Central memory CD8-positive, alpha-beta T cell (primary cell): ENCODE data around the gene CLUH.

Experiments
- ATAC-seq: fragments of 150-1000 bp; cut with Tn5 transposase; replicated peaks from 2 replicates; pipeline ENCODE4 v1.10.0; 2022; ENCODE audit warnings: mild to moderate bottlenecking, moderate FRiP score, moderate number of reproducible peaks; ENCODE audit not compliant: poor library complexity, severe bottlenecking; ENCODE audit errors: extremely low read depth
- DNase-seq, 2 donors: peaks; one replicate each; pipeline ENCODE4 v3.0.0; 2021; ENCODE audit warnings: low spot score in 2 of 2
- H3K27ac Mint-ChIP-seq: one replicate; pipeline ENCODE4 v1.8.0; 2022; ENCODE audit warnings: low read depth, mild to moderate bottlenecking, moderate library complexity, mixed read lengths
- H3K27me3 Mint-ChIP-seq: one replicate; pipeline ENCODE4 v1.8.0; 2022; ENCODE audit warnings: mixed read lengths
- H3K36me3 Mint-ChIP-seq: one replicate; pipeline ENCODE4 v1.8.0; 2022; ENCODE audit warnings: mild to moderate bottlenecking, moderate library complexity, mixed read lengths; ENCODE audit not compliant: insufficient read depth
- H3K4me1 Mint-ChIP-seq: one replicate; pipeline ENCODE4 v1.8.0; 2022; ENCODE audit warnings: mixed read lengths
- H3K4me3 Mint-ChIP-seq: one replicate; pipeline ENCODE4 v1.8.0; 2022; ENCODE audit warnings: mild to moderate bottlenecking, moderate library complexity, mixed read lengths
- H3K9me3 Mint-ChIP-seq: one replicate; pipeline ENCODE4 v1.8.0; 2022; ENCODE audit warnings: mixed read lengths

CLUH gene

DNA sequence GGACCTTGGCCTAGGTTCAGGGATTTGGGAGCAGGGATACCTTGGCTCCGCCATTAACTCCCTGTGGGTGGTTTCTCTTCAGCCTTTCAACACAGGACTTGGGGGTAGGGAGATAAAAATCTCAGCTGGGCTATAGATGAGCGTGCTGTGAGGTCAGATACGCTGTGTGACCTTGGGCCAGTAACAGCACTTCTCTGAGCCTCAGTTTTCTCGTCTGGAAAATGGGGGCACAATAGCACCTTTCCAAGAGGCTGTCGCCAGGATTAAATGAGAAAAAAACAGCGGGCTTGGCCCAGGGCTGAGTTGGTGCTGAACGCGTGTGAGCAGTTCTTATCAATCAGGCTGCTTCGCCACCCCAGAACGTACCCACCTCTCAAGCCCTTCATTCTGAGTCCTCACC lies 20.2 kb upstream of the CLUH start:
- H3K36me3 Mint-ChIP-seq: peaks cover 5% of the 10 kb centered on the region
- ATAC-seq: no peak
- DNase-seq: no peak
- H3K4me1 Mint-ChIP-seq: no peaks in the 10 kb centered on the region
- no peak overlapping the region for H3K27ac Mint-ChIP-seq
- no peaks in the 10 kb centered on the region for H3K9me3 Mint-ChIP-seq
- peaks cover 33% of the 10 kb centered on the region for H3K27me3 Mint-ChIP-seq
- no peak overlapping the region for H3K4me3 Mint-ChIP-seq

DNA sequence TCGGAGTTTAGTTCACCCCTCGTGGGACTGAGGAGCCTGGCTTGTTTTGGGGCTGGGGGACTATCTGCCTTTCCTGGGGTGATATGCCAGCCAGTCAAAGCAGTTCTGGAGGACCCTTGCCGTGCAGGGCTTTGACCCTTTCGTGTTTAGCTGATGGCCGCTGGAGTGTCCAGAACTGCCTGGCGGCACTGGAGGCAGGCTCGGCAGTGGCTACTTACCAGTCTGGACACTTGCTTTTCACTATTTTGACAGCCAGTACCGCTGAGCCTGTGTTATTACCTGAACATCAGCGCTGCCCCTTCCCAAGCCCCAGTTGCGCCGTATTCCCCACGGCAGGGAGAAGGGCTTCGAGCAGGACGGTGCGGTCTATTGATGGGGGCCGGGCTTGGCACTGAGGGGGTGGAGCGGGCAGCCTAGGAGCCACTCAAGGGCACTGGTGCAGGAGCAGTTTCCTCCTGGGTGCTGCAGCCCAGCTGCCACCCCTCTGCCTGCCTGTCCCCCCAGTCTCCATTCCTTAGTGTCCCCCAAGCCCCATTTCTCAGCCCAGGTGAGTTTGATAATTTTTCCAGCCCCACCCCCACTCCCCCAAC lies 19.3 kb upstream of the CLUH start:
- DNase-seq: no peak
- Mint-ChIP-seq H3K27ac (no peak overlapping the region), H3K36me3 (peaks cover 5% of the 10 kb centered on the region), H3K4me1 (no peaks in the 10 kb centered on the region), H3K27me3 (peaks cover 37% of the 10 kb centered on the region), H3K4me3 (no peak overlapping the region), H3K9me3 (no peaks in the 10 kb centered on the region)
- no peak for ATAC-seq

DNA sequence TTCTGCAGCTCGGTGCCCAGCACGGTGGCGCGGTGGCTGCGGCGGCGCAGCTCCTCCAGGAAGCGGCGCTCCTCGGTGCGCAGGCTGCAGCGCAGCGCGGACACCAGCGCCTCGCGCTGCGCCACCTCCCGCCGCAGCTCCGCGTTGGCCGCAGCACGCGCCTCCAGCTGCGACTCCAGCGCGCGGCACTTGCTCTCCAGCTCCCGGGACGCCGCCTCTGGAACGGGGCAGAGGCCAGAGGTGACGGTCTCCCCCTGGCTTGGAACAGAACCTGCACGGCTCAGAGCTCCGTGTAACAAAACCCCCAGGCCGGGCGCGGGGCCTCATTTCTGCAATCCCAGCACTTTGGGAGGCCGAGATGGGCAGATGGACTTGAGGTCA lies 13.2 kb upstream of the CLUH start:
- Mint-ChIP-seq H3K4me3 (peak overlapping the region; percentile 51), H3K4me1 (peaks cover 6% of the 10 kb centered on the region), H3K36me3 (peaks cover 2% of the 10 kb centered on the region), H3K9me3 (no peaks in the 10 kb centered on the region), H3K27me3 (peaks cover 41% of the 10 kb centered on the region), H3K27ac (no peak overlapping the region)
- DNase-seq (no peak), ATAC-seq (peak; percentile 68)

DNA sequence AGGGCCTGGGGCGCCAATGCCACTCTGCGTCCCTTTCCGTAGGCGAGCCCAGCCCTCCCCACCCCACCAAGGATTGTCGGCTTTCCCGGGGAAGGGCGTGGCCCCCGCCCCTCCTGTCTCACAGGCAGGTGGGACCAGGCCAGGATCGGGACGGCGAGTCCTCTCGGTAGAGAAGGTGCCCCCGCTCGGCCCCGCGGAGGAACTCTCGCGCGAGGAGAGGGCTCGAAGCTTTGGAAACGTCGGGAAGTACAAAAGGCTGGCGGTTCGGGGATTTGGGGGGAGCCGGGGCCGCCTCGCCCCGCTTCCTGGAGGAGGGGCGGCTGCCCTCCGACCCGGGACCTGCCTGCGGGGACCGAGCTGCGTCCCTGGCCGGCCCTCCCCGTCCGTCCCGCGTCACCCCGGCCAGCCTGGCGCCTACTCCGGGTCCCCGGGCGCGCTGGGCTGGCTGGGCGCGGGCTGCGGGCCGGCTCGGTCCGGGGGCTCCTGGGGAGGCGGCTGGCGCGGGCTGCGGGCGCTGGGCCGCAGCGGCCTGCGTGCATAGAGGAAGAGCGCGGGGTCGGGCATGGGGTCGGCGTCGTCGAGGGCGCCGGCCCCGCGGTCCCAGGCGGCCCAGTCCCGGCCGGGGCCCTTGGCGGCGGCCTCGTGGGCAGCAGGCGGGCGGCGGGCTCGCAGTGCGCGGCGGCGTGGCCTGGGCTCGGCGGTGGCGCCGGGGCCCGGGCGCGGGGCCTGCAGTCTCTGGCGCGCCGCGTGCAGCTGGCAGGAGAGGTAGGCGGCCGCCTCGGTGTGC lies 12.6 kb upstream of the CLUH start:
- Mint-ChIP-seq H3K4me1 (peaks cover 6% of the 10 kb centered on the region), H3K9me3 (no peaks in the 10 kb centered on the region), H3K36me3 (peaks cover 2% of the 10 kb centered on the region), H3K27ac (no peak overlapping the region), H3K27me3 (peaks cover 41% of the 10 kb centered on the region), H3K4me3 (peak overlapping the region; percentile 36)
- no peak for DNase-seq
- no peak for ATAC-seq

DNA sequence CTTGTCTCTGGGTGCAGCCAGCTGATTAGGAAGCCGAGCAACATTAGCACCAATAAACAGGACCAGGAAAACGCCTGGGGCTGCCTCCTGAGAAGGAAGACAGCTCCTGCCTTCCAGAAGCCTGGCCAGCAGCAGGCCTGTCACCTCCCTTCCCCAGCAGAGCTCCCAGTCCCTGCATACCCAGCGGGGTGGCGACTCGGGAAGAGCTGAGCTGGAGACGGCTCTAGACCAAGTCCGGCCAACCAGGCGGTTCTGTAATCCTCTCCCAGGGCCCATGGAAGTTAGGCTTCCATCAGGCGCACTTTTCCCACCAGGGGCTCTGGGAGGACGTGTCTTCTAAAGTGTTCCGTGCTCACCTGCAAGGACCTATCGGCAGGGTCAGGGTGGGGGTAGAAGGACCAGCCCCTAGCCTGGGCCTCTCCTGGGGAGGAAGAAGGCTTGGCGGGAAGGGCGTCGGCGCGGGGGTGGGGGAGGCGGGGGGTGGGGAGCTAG lies 12.0 kb upstream of the CLUH start:
- H3K4me3 Mint-ChIP-seq: peak overlapping the region; percentile 36
- H3K27ac Mint-ChIP-seq: no peak overlapping the region
- peaks cover 2% of the 10 kb centered on the region for H3K36me3 Mint-ChIP-seq
- ATAC-seq (no peak), DNase-seq (no peak)
- peaks cover 6% of the 10 kb centered on the region for H3K4me1 Mint-ChIP-seq
- peaks cover 41% of the 10 kb centered on the region for H3K27me3 Mint-ChIP-seq
- H3K9me3 Mint-ChIP-seq: no peaks in the 10 kb centered on the region

DNA sequence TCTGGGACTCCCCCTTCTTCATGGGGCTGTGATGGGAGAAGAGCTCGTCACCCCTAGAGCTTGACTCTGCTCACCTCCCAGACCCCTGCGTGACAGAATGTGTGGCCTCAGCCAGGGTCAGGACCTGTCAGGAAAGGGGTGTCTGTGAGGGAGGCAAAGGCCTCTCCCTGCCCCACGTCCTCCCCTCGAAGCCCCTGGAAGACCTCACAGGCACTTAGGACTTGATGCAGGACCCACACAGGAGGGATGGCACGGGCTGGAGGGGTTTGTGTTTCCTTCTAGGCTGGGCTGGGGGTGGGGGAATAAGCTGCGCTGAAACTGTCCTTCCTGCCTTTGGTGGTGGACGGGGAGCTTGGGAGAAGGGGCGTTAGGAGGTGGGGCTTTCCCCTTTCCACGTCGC lies 11.0 kb upstream of the CLUH start:
- ATAC-seq: no peak
- peaks cover 41% of the 10 kb centered on the region for H3K27me3 Mint-ChIP-seq
- no peak overlapping the region for H3K4me3 Mint-ChIP-seq
- DNase-seq: no peak
- H3K9me3 Mint-ChIP-seq: no peaks in the 10 kb centered on the region
- H3K36me3 Mint-ChIP-seq: no peaks in the 10 kb centered on the region
- peaks cover 6% of the 10 kb centered on the region for H3K4me1 Mint-ChIP-seq
- H3K27ac Mint-ChIP-seq: no peak overlapping the region

DNA sequence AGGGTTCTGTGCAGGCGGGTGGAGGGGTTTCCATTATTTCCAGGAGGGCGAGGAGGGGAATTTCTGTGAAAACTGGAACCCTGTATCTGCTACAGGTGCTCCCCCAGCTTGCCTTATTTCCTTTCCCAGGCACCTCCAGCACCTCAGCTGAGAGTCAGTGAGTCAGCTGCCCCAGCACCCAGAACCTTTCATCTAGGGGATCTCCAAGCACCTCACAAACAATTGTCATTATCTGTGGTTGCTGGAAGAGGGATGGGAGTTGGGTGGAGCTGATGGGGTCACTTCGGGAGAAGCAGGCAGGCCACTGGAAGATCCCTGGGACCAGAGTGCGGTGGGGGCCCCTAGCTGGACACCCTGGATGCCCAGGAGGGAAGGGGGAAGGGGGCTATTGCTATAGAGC lies 10.0 kb upstream of the CLUH start:
- Mint-ChIP-seq H3K4me1 (peaks cover 6% of the 10 kb centered on the region), H3K27me3 (peaks cover 32% of the 10 kb centered on the region), H3K36me3 (no peaks in the 10 kb centered on the region), H3K9me3 (no peaks in the 10 kb centered on the region), H3K4me3 (no peak overlapping the region), H3K27ac (no peak overlapping the region)
- DNase-seq (no peak), ATAC-seq (no peak)

DNA sequence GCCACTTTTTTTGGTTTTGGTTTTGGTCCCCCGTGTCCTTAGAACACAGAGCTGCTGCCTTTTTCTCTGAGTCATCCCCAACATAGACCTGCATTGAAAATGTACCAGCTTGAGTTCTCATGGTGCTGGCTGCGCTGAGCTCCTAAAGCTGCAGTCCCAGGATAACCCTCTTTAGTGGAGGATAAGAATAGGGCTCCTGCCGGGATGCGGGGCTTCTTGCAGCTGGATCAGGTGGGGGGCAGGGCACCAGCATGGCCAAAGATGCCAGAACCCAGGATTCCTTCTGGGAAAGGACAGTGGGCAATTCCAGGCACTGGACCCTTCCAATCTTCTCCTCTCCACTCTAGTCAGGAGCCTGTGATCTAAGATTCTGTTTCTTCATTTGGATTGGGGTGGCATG lies 8.3 kb upstream of the CLUH start:
- ATAC-seq (no peak), DNase-seq (no peak)
- Mint-ChIP-seq H3K4me3 (no peak overlapping the region), H3K9me3 (no peaks in the 10 kb centered on the region), H3K27ac (no peak overlapping the region), H3K36me3 (peaks cover 1% of the 10 kb centered on the region), H3K27me3 (peaks cover 19% of the 10 kb centered on the region), H3K4me1 (no peaks in the 10 kb centered on the region)

DNA sequence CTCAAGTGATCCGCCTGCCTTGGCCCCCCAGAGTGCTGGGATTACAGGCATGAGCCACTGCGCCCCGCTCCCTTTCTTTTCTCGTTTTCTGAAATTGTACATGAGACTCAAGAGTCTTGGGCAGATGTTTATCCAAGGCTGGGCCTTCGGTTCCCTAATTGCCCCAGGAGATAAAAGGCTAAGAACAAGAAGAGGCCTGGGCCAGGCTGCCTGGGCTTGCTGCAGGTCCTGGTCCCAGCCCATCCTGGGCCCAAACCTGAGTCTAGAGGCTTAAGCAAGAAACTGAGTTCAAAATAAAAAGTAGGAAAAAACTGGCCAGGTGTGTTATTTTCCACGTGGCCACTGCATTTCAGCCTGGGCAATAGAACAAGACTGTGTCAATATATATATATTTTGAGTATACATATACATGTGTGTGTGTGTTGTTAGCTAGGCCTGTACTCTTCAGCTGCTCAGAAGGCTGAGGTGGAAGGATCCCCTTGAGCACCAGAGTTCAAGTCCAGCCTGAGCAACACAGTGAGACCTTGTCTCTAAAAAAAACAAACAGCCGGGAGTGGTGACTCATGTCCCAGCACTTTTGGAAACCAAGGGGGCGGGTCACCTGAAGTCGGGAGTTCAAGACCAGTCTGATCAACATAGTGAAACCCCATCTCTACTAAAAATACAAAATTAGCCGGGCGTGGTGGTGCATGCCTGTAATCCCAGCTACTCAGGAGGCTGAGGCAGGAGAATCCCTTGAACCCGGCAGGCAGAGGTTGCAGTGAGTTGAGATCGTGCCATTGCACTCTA lies 6.8 kb upstream of the CLUH start:
- no peak for ATAC-seq
- DNase-seq: no peak
- Mint-ChIP-seq H3K9me3 (no peaks in the 10 kb centered on the region), H3K27ac (no peak overlapping the region), H3K4me1 (no peaks in the 10 kb centered on the region), H3K27me3 (peaks cover 19% of the 10 kb centered on the region), H3K36me3 (peaks cover 1% of the 10 kb centered on the region), H3K4me3 (no peak overlapping the region)

DNA sequence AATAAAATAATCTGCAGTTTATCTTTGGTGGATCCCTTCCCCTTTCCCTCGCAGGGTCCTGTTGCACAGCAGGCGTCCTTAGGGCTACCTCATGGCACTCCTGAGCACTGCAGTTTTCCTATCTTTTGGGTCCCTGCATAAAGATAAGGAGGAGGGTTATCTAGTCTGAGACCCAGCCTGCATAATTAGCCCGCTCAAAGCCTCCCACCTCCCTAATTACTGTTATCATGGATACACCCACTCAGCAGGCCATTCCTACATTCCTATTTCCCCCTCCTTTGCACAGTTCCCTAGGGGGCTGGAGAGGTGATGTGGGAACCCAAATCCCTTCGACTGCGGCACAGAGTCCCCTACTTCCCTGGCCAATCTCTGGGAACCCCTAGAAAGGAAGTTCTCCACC lies 5.1 kb upstream of the CLUH start:
- no peak for ATAC-seq
- H3K4me3 Mint-ChIP-seq: no peak overlapping the region

DNA sequence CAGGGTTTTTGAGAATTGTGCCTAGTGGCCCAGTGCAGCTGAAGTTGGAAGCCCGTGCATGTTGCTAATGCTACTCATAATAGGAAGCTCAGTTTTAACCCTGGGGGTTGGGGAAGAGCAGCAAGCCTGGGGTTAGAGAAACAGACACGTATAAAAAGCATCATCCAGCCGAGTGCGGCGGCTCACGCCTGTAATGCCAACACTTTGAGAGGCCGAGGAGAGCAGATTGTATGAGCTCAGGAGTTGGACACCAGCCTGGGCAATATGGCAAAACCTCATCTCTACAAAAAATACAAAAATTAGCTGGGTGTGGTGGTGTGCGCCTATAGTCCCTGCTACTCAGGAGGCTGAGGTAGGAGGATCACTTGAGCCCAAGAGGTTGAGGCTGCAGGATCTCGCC lies 2.3 kb upstream of the CLUH start:
- ATAC-seq (no peak), DNase-seq (no peak)
- Mint-ChIP-seq H3K27ac (no peak overlapping the region), H3K9me3 (no peaks in the 10 kb centered on the region), H3K36me3 (peaks cover 5% of the 10 kb centered on the region), H3K4me3 (no peak overlapping the region), H3K4me1 (peaks cover 28% of the 10 kb centered on the region), H3K27me3 (no peaks in the 10 kb centered on the region)

More for the DNA sequence above, 5.1 kb upstream of the CLUH start:
- peaks cover 7% of the 10 kb centered on the region for H3K4me1 Mint-ChIP-seq
- H3K27ac Mint-ChIP-seq: no peak overlapping the region
- H3K36me3 Mint-ChIP-seq: peaks cover 1% of the 10 kb centered on the region
- no peaks in the 10 kb centered on the region for H3K9me3 Mint-ChIP-seq
- peaks cover 5% of the 10 kb centered on the region for H3K27me3 Mint-ChIP-seq
- no peak for DNase-seq

DNA sequence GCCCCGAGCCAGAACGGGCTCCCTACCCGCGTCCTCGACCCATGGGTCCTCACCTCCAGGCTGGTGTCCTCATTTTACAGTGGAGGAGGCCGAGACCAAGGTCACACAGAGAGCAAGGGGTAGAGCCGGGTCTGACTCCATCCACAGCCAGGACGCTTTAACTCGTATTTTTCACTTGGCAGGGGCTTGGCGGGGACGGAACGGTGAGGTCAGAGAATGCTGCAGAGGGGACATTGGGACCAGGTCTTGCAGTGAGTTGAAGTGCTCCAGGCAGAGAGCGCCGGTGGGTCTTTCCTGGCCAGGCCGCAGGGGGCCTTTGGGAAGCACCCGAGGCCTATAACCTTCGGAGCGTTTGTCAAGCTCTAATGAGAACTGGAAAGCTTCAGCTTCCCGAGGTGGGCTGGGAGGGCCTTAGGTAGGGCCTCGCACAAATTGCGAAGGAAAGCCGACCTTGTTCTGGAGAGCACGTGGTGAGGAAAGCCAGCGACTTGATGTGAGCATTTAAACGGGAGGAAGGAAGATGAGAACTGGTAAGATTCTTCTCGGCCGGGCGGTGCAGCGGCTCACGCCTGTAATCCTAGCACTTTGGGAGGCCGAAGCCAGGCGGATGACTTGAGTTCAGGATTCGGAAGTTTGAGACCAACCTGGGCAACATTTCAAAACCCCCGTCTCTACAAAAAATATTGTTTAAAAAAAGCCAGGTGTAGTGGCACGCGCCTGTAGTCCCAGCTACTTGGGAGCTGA lies 908 bp upstream of the CLUH start:
- Mint-ChIP-seq H3K4me3 (peak overlapping the region; percentile 76), H3K9me3 (no peaks in the 10 kb centered on the region), H3K36me3 (peaks cover 5% of the 10 kb centered on the region), H3K27me3 (no peaks in the 10 kb centered on the region), H3K4me1 (peaks cover 37% of the 10 kb centered on the region), H3K27ac (peak overlapping the region; percentile 68)
- ATAC-seq (no peak), DNase-seq (no peak)
